NT2/D1 (cell line): Measurements from ENCODE around the gene CCDC74A.
"Not testable (repeated sequence)": the region's sequence is repeated elsewhere in the genome, so short reads cannot be mapped to it uniquely, and the experiment has no call there.

Experiments used
- SUZ12 ChIP-seq: IDR thresholded peaks from 2 replicates; pipeline ENCODE4 v1.6.1; 2011; ENCODE audit not compliant: insufficient read length, insufficient read depth; ENCODE audit errors: extremely low read depth
- YY1 ChIP-seq: IDR thresholded peaks from 2 replicates; pipeline ENCODE4 v1.6.1; 2011; ENCODE audit not compliant: insufficient read length, insufficient read depth
- ZNF274 ChIP-seq: IDR thresholded peaks from 2 replicates; pipeline ENCODE4 v1.6.1; 2011; ENCODE audit warnings: mild to moderate bottlenecking, low read depth, low read length

DNA sequence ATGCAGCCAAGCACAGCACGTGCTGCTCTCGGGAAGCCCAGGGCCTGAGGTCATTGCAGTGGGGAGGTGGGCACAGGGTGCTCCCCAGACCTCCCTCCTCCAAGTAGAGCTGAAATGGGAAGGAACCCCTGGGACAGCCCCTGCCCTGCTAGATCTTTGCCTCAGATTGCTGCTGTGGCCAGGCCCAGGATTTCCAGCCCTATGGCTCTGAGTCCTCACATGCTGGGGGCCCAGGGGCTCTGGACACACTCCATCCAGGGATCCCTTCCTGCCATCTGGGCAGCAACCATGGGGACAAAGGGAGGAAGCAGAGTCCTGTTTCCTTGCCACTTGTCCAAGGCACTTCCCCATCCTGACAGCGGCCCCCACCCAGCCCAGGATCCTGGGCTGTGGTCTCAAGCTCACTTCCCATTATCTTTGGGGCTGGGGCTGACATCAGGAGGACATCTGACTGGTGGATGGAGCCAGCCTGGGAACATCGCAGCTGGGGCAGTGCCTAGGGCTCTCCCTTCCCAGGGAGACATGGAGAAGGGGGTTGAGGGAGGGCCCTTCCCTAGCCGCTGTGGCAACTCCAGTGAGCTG, 2.3 kb downstream of the CCDC74A start:
- TF ChIP-seq YY1, SUZ12, ZNF274: not testable (repeated sequence)
